Activated naive CD8-positive, alpha-beta T cell treated with anti-CD3 and anti-CD28 coated beads, Interleukin-2, amount 10 ng/mL, durations not matched to agents 7 days and 5 days (primary cell): ENCODE results near the gene GUCA1A. TPM values are rescaled to one million over a fixed set of nuclear protein-coding genes. Genes with fewer than 3 reads are reported as not detected.
"Not testable (repeated sequence)": the region's sequence is repeated elsewhere in the genome, so short reads cannot be mapped to it uniquely, and the experiment has no call there.

Experiments
- ATAC-seq: fragments of 150-1000 bp; cut with Tn5 transposase; one replicate; pipeline ENCODE4 v1.10.0; 2021; ENCODE audit warnings: low read depth, moderate library complexity
- POLR2A ChIA-PET: fragments of 350-600 bp; sonication (Branson Sonifier 250); formaldehyde crosslinking; loops from one replicate; lab custom pipeline; 2021; ENCODE audit warnings: antibody characterized with exemption; lab: Charles Lee
- DNase-seq: peaks from one replicate; pipeline ENCODE4 v3.0.0; 2021
- H3K27ac Mint-ChIP-seq: one replicate; pipeline ENCODE4 v1.8.0; 2022; ENCODE audit warnings: mild to moderate bottlenecking, mixed read lengths
- H3K27me3 Mint-ChIP-seq: one replicate; pipeline ENCODE4 v1.8.0; 2022; ENCODE audit warnings: mild to moderate bottlenecking, moderate library complexity, mixed read lengths
- H3K36me3 Mint-ChIP-seq: one replicate; pipeline ENCODE4 v1.8.0; 2021; ENCODE audit warnings: mild to moderate bottlenecking, mixed read lengths
- H3K4me1 Mint-ChIP-seq: one replicate; pipeline ENCODE4 v1.8.0; 2021; ENCODE audit warnings: mixed read lengths
- H3K4me3 Mint-ChIP-seq: one replicate; pipeline ENCODE4 v1.8.0; 2022; ENCODE audit warnings: mild to moderate bottlenecking, moderate library complexity, mixed read lengths
- H3K9me3 Mint-ChIP-seq: one replicate; pipeline ENCODE4 v1.8.0; 2021; ENCODE audit warnings: mixed read lengths
- total RNA-seq, 2 experiments: library from RNA; stranded (reverse); gene quantifications; one replicate each; pipeline ENCODE4 v1.2.3, GENCODE V29; 2021

GUCA1A gene
- total RNA-seq, 2 experiments from 2014 or later = not detected

- ATAC-seq = no peak
- Mint-ChIP-seq H3K27ac (no peak overlapping the region), H3K9me3 (no peaks in the 10 kb centered on the region), H3K36me3 (no peaks in the 10 kb centered on the region), H3K4me1 (no peaks in the 10 kb centered on the region), H3K27me3 (peaks cover 3% of the 10 kb centered on the region), H3K4me3 (no peak overlapping the region)
- POLR2A ChIA-PET = no interaction called here
- DNase-seq = no peak
Measured at GRCh38 chr6:42154461-42155209, 18.5 kb upstream of the GUCA1A start.

DNA sequence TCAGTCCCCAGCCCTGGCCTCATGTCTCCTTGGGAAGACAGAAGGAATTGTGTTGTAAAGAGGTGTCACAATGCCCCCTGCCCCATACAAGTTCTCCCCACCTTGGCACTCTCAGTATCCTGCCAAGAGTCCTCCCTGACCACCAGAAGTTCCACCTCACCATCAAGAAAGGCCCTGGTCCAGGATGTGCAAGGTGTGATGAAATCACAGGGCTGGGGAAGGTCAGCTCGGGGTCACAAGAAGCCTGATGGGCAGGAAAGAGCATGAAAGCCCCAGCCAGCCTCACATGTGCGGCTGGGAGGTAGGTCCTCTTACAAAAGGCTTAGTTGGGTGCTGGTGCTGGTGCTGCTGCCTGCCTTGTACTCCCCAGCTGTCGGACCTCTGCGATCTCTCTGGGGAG is 17.9 kb upstream of the GUCA1A start:
- no peaks in the 10 kb centered on the region for H3K36me3 Mint-ChIP-seq
- H3K4me1 Mint-ChIP-seq = no peaks in the 10 kb centered on the region
- no peak overlapping the region for H3K4me3 Mint-ChIP-seq
- ATAC-seq = no peak
- H3K9me3 Mint-ChIP-seq = no peaks in the 10 kb centered on the region
- no peak for DNase-seq
- peaks cover 3% of the 10 kb centered on the region for H3K27me3 Mint-ChIP-seq
- H3K27ac Mint-ChIP-seq = no peak overlapping the region
- POLR2A ChIA-PET = no interaction called here

DNA sequence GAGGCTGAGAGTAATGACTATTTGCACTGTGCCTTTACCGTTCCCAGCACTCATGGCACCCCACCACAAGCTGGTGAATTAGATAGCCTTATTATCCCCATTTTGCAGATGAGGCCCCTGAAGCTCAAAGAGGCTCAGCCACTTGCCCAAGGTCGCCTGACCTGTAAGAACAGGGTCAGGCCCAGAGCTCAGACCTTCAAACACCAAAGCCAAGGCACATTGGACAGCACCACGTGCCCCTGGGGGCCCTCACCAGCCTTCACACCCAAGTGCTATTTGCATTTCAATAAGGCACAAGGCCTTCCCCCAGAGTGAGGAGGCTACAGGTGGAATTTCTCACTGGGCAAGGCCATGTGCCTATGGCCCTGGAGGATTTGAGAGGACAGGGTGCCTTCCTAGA is 16.5 kb upstream of the GUCA1A start:
- DNase-seq (no peak), ATAC-seq (no peak)
- Mint-ChIP-seq H3K27ac (no peak overlapping the region), H3K9me3 (no peaks in the 10 kb centered on the region), H3K27me3 (peaks cover 10% of the 10 kb centered on the region), H3K4me3 (no peak overlapping the region), H3K4me1 (no peaks in the 10 kb centered on the region), H3K36me3 (no peaks in the 10 kb centered on the region)
- POLR2A ChIA-PET = no interaction called here

GRCh38 chr6:42158011-42158410 is 15.2 kb upstream of the GUCA1A start:
- DNase-seq (no peak), ATAC-seq (no peak)
- POLR2A ChIA-PET = no interaction called here
- no peak overlapping the region for H3K27ac Mint-ChIP-seq
- H3K27me3 Mint-ChIP-seq = peaks cover 8% of the 10 kb centered on the region
- H3K9me3 Mint-ChIP-seq = no peaks in the 10 kb centered on the region
- H3K4me3 Mint-ChIP-seq = no peak overlapping the region
- H3K4me1 Mint-ChIP-seq = no peaks in the 10 kb centered on the region
- H3K36me3 Mint-ChIP-seq = no peaks in the 10 kb centered on the region

- H3K4me1 Mint-ChIP-seq = no peaks in the 10 kb centered on the region
Measured at GRCh38 chr6:42158631-42159030, 14.5 kb upstream of the GUCA1A start.

GRCh38 chr6:42159431-42160024 is 13.6 kb upstream of the GUCA1A start:
- no peak overlapping the region for H3K27ac Mint-ChIP-seq
- no peak for ATAC-seq
- POLR2A ChIA-PET = no interaction called here
- no peaks in the 10 kb centered on the region for H3K36me3 Mint-ChIP-seq
- no peaks in the 10 kb centered on the region for H3K4me1 Mint-ChIP-seq
- DNase-seq = no peak
- H3K9me3 Mint-ChIP-seq = no peaks in the 10 kb centered on the region
- H3K4me3 Mint-ChIP-seq = no peak overlapping the region
- H3K27me3 Mint-ChIP-seq = peaks cover 8% of the 10 kb centered on the region

More at GRCh38 chr6:42158631-42159030, 14.5 kb upstream of the GUCA1A start:
- DNase-seq (no peak), ATAC-seq (no peak)
- POLR2A ChIA-PET = no interaction called here
- no peak overlapping the region for H3K4me3 Mint-ChIP-seq
- H3K9me3 Mint-ChIP-seq = no peaks in the 10 kb centered on the region
- H3K27ac Mint-ChIP-seq = no peak overlapping the region
- H3K27me3 Mint-ChIP-seq = peaks cover 8% of the 10 kb centered on the region
- H3K36me3 Mint-ChIP-seq = no peaks in the 10 kb centered on the region

DNA sequence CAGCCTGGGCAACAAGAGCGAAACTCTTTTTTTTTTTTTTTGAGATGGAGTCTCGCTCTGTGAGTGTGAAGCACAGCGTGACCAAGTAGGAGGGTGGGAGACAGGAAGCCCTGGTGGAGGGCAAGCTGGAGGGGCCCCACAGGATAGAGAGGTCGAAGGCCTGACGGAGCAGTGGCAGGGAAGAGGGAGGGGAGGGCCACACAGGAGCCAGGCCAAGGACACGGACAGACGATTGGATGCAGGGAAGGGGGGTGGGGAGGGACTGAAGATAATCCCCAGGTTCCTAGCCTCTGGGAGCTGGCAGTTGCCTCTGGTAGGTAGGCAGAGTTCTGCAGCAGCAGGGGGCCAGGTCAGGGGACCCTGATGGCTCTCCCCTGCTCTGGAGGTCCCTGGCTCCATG is 10.8 kb upstream of the GUCA1A start:
- no peaks in the 10 kb centered on the region for H3K36me3 Mint-ChIP-seq
- no peaks in the 10 kb centered on the region for H3K9me3 Mint-ChIP-seq
- DNase-seq = no peak
- H3K27ac Mint-ChIP-seq = no peak overlapping the region
- ATAC-seq = no peak
- H3K4me3 Mint-ChIP-seq = no peak overlapping the region
- peaks cover 10% of the 10 kb centered on the region for H3K27me3 Mint-ChIP-seq
- H3K4me1 Mint-ChIP-seq = peaks cover 4% of the 10 kb centered on the region
- POLR2A ChIA-PET = interaction anchor here (1.1 kb wide), 1 partner anchor 21 kb away, joined by 3 read pairs; no protein-coding TSS in a partner anchor

GRCh38 chr6:42162812-42163211 is 10.4 kb upstream of the GUCA1A start:
- ATAC-seq (no peak), DNase-seq (no peak)
- POLR2A ChIA-PET = no interaction called here
- no peak overlapping the region for H3K27ac Mint-ChIP-seq
- no peaks in the 10 kb centered on the region for H3K36me3 Mint-ChIP-seq
- peaks cover 4% of the 10 kb centered on the region for H3K4me1 Mint-ChIP-seq
- H3K9me3 Mint-ChIP-seq = no peaks in the 10 kb centered on the region
- H3K27me3 Mint-ChIP-seq = peaks cover 10% of the 10 kb centered on the region
- H3K4me3 Mint-ChIP-seq = no peak overlapping the region

GRCh38 chr6:42163981-42164380 is 9.2 kb upstream of the GUCA1A start:
- H3K27ac Mint-ChIP-seq = no peak overlapping the region
- DNase-seq = no peak
- no peak for ATAC-seq

GRCh38 chr6:42165016-42165415 is 8.1 kb upstream of the GUCA1A start:
- POLR2A ChIA-PET = no interaction called here
- no peak for ATAC-seq
- H3K27ac Mint-ChIP-seq = no peak overlapping the region

More at GRCh38 chr6:42163981-42164380, 9.2 kb upstream of the GUCA1A start:
- Mint-ChIP-seq H3K4me3 (no peak overlapping the region), H3K4me1 (peaks cover 4% of the 10 kb centered on the region), H3K27me3 (peaks cover 15% of the 10 kb centered on the region), H3K36me3 (no peaks in the 10 kb centered on the region), H3K9me3 (no peaks in the 10 kb centered on the region)
- POLR2A ChIA-PET = interaction anchor here (0.6 to 0.7 kb wide), 4 partner anchors 365 to 1018 kb away, joined by 3 read pairs; partner anchors contain the start of genes CUL9 and RPL7L1

GRCh38 chr6:42166444-42167141 is 6.6 kb upstream of the GUCA1A start:
- peak; percentile 89 for ATAC-seq
- peak; percentile 71 for DNase-seq
- Mint-ChIP-seq H3K27me3 (peaks cover 9% of the 10 kb centered on the region), H3K36me3 (no peaks in the 10 kb centered on the region), H3K9me3 (no peaks in the 10 kb centered on the region), H3K4me3 (no peak overlapping the region), H3K4me1 (peaks cover 4% of the 10 kb centered on the region), H3K27ac (no peak overlapping the region)
- POLR2A ChIA-PET = interaction anchor here (1.0 kb wide), 1 partner anchor 62 kb away, joined by 3 read pairs; no protein-coding TSS in a partner anchor

More at GRCh38 chr6:42165016-42165415, 8.1 kb upstream of the GUCA1A start:
- H3K4me1 Mint-ChIP-seq = peaks cover 4% of the 10 kb centered on the region
- H3K4me3 Mint-ChIP-seq = no peak overlapping the region
- H3K27me3 Mint-ChIP-seq = peaks cover 15% of the 10 kb centered on the region
- H3K9me3 Mint-ChIP-seq = no peaks in the 10 kb centered on the region
- no peaks in the 10 kb centered on the region for H3K36me3 Mint-ChIP-seq
- no peak for DNase-seq

DNA sequence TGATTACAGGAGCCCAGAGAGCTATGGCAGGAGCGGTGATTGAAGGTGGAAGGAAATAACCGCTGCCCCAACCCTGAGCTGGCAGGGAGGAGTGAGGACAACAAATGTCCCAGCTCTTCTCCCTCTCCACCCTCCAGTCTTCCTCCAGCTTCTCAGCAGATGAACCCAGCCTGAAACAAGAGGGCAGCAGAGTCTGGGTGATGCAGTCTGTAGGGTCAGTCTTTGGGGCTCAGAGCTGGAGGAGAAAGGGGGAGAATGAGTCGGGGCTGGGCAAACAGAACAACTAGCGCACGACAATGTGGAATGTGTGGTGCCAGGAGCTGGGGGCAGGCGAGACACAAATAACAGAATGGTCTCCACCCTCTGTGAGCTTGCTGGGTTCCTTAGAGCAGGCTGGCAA is 4.5 kb upstream of the GUCA1A start:
- H3K4me1 Mint-ChIP-seq = peaks cover 4% of the 10 kb centered on the region
- H3K27ac Mint-ChIP-seq = no peak overlapping the region
- ATAC-seq (no peak), DNase-seq (no peak)
- no peaks in the 10 kb centered on the region for H3K9me3 Mint-ChIP-seq
- H3K36me3 Mint-ChIP-seq = no peaks in the 10 kb centered on the region
- peaks cover 8% of the 10 kb centered on the region for H3K27me3 Mint-ChIP-seq
- POLR2A ChIA-PET = no interaction called here
- no peak overlapping the region for H3K4me3 Mint-ChIP-seq

DNA sequence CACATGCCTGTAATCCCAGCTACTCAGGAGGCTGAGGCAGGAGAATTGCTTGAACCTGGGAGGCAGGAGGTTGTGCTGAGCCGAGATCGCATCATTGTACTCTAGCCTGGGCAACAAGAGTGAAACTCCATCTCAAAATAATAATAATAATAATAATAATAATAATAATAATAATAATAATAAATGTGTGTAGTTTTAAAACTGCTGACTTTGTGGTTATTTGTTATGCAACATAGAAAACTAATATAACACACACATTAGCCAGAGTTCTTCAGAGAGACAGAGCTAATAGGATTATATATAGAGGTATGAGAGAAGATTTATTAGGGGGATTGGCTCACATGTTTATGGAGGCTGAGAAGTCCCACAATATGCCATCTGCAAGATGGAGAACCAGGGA is 3.4 kb upstream of the GUCA1A start:
- POLR2A ChIA-PET, H3K4me1 Mint-ChIP-seq, ATAC-seq, H3K36me3 Mint-ChIP-seq, DNase-seq, H3K4me3 Mint-ChIP-seq, H3K9me3 Mint-ChIP-seq, H3K27me3 Mint-ChIP-seq, H3K27ac Mint-ChIP-seq: not testable (repeated sequence)
